Measurements from ENCODE around the gene MYOZ3. TPM values are rescaled to one million over a fixed set of nuclear protein-coding genes. Genes with fewer than 3 reads are reported as not detected.
A peak's percentile ranks its signal among the peaks of the same experiment; 100 is the strongest.

MYOZ3 gene
- total and polyA plus RNA-seq, 7 donors: 3.0 to 110 (median 29.7) TPM

GRCh38 chr5:150672237-150672883, 11.3 kb downstream of the MYOZ3 start:
- Histone ChIP-seq H3K4me3 (peak overlapping the region; percentile 67), H3K27ac (peak overlapping the region; percentile 92)
- intact Hi-C loops (cut with DNase I): loop anchor here in 1 of 2 donors (5.0 kb wide), 1 partner anchor 110 kb away; no protein-coding TSS in a partner anchor

GRCh38 chr5:150672884-150673275, 11.8 kb downstream of the MYOZ3 start:
- H3K27ac ChIP-seq: peak overlapping the region; percentile 92
- peak overlapping the region; percentile 67 for H3K4me3 ChIP-seq
- intact Hi-C loops (cut with DNase I): loop anchor here in 1 of 2 donors (5.0 kb wide), 1 partner anchor 111 kb away; no protein-coding TSS in a partner anchor
- 79 to 82% (median 81%) methylated on average over 7 of the region's 7 CpGs for WGBS, 3 donors
- peaks cover 0 to 12% of the 10 kb centered on the region in 2 donors for H3K36me3 ChIP-seq (ENCODE audit: insufficient read depth in 1 of 2, low read depth in 1 of 2)
- H3K4me1 ChIP-seq: peaks cover 43% of the 10 kb centered on the region
- no peak for ATAC-seq
- no peak for TF ChIP-seq CTCF (IDR thresholded peaks at IDR 0.05)
- H3K27me3 ChIP-seq (ENCODE audit: insufficient read depth in 3 of 3, low read length in 2 of 3): no peaks in the 10 kb centered on the region
- H3K9me3 ChIP-seq: no peaks in the 10 kb centered on the region
- no peak for DNase-seq

More at GRCh38 chr5:150672237-150672883, 11.3 kb downstream of the MYOZ3 start:
- no peak for TF ChIP-seq CTCF (IDR thresholded peaks at IDR 0.05)
- 16 to 28% (median 16%) methylated on average over 30 to 38 of the region's 38 CpGs for WGBS, 3 donors
- no peaks in the 10 kb centered on the region for H3K27me3 ChIP-seq (ENCODE audit: insufficient read depth in 3 of 3, low read length in 2 of 3)
- H3K4me1 ChIP-seq: peaks cover 47% of the 10 kb centered on the region
- no peaks in the 10 kb centered on the region for H3K9me3 ChIP-seq
- ATAC-seq (peak; percentile 9 to 21 (median 16)), DNase-seq (peak; percentile 59 to 69)
- H3K36me3 ChIP-seq (ENCODE audit: insufficient read depth in 1 of 2, low read depth in 1 of 2): peaks cover 0 to 10% of the 10 kb centered on the region in 2 donors

- H3K27ac ChIP-seq: peak overlapping the region; percentile 92
- ATAC-seq (no peak), DNase-seq (peak; percentile 70 to 81)
- WGBS, 3 donors: 34 to 62% (median 36%) methylated on average over 4 of the region's 4 CpGs
- intact Hi-C loops (cut with DNase I): loop anchor here in 1 of 2 donors (5.0 kb wide), 1 partner anchor 112 kb away; no protein-coding TSS in a partner anchor
- peaks cover 0 to 24% of the 10 kb centered on the region in 2 donors for H3K36me3 ChIP-seq (ENCODE audit: insufficient read depth in 1 of 2, low read depth in 1 of 2)
- H3K27me3 ChIP-seq (ENCODE audit: insufficient read depth in 3 of 3, low read length in 2 of 3): no peaks in the 10 kb centered on the region
- peaks cover 43% of the 10 kb centered on the region for H3K4me1 ChIP-seq
- no peak overlapping the region for H3K4me3 ChIP-seq
- H3K9me3 ChIP-seq: no peaks in the 10 kb centered on the region
- no peak for TF ChIP-seq CTCF (IDR thresholded peaks at IDR 0.05)
These were observed 13.3 kb downstream of the MYOZ3 start for GRCh38 chr5:150674341-150674821.

- intact Hi-C loops (cut with DNase I): no loop called here
- no peak for DNase-seq
- H3K27ac ChIP-seq: peak overlapping the region; percentile 92
- no peaks in the 10 kb centered on the region for H3K27me3 ChIP-seq (ENCODE audit: insufficient read depth in 3 of 3, low read length in 2 of 3)
- no peak for TF ChIP-seq CTCF (IDR thresholded peaks at IDR 0.05)
- H3K36me3 ChIP-seq (ENCODE audit: insufficient read depth in 1 of 2, low read depth in 1 of 2): peaks cover 0 to 29% of the 10 kb centered on the region in 2 donors
- H3K4me3 ChIP-seq: no peak overlapping the region
- H3K4me1 ChIP-seq: peaks cover 43% of the 10 kb centered on the region
- no peak for ATAC-seq
- 80 to 84% (median 80%) methylated on average over 6 of the region's 6 CpGs for WGBS, 3 donors
- no peaks in the 10 kb centered on the region for H3K9me3 ChIP-seq
These were observed 14.0 kb downstream of the MYOZ3 start for GRCh38 chr5:150675069-150675468.
